RKO (cell line): Measurements from ENCODE around the gene TTC23.
"Not testable (repeated sequence)": the region's sequence is repeated elsewhere in the genome, so short reads cannot be mapped to it uniquely, and the experiment has no call there.

ENCODE experiments used
- DNase-seq: peaks from one replicate; pipeline ENCODE4 v3.0.0-alpha.2; 2016; ENCODE audit warnings: low spot score

TTC23 gene

GRCh38 chr15:99120050-99120777 lies 129.2 kb downstream of the TTC23 start:
- DNase-seq: no peak

GRCh38 chr15:99118801-99119546 lies 130.4 kb downstream of the TTC23 start:
- DNase-seq: no peak

DNA sequence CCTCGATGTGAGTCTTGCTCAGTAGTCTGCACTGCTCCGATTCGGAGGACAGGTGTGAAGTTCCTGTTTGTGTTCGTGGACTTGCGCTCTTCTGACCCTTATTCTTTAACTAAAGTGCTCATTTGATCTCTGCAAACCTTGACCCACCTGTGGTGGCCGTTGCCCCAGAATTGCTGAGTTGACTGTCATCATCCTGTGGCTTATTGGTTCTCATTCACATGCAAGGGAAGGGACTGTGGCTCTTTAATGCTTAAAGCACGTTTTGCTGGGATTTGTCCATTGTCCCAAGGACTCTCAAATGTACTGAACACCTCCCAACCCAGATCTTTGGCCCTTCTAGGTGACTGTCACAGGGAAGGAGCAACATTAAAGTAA lies 131.1 kb downstream of the TTC23 start:
- DNase-seq: no peak

DNA sequence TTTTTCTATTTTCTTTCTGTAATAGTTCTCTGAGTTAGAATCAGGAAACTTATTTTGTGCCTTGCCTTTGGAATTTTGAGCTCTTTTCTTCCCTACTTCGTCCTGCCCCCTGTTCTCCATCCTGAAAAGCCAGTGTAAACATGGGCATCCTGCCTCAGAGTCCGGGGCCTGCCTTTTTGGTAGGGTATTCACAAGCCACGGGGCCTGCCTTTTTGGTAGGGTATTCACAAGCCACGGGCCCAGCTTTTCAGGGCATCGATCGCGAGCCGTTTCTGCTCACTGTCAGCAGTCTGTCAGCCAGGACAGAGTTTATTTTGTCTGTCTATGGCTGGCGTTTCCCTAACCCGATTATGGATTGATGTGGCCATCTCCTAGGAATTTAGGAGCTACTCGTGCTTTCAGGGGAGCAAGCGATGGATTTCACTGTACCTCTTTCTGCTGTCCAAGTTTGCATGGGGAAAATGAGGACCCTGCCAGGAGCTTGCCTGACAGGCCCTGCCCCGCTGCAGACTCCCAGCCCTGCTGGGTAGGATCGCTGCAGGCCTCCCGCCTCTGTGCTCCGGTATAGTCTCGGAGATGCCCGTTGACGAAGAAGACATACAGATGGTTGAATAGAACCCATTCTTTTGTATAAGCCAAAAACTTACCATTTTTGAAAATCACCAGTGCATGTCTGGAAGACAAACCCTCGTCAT lies 131.7 kb downstream of the TTC23 start:
- DNase-seq: no peak

DNA sequence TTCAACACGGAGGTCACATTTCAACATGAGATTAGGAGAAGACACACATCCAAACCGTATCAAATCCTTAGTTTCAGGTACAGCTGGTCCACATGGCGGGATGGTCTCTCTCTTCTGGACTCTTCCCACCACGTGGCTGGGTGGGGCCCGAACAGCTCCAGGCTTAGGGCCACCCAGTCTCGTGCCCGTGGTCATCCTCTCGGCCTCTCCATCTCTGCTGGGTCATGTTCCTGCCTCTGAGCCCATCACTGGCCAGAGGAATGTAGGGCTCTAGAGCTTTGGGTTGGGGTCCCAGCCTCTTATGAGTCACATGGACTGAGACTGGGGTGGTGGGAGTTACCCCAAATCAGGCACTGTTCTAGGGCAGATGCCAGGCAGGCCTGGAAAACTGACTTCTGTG lies 132.3 kb downstream of the TTC23 start:
- DNase-seq: no peak

- DNase-seq: no peak
Measured at GRCh38 chr15:99115300-99116215, 133.8 kb downstream of the TTC23 start.

GRCh38 chr15:99114511-99115299 lies 134.7 kb downstream of the TTC23 start:
- DNase-seq: no peak

DNA sequence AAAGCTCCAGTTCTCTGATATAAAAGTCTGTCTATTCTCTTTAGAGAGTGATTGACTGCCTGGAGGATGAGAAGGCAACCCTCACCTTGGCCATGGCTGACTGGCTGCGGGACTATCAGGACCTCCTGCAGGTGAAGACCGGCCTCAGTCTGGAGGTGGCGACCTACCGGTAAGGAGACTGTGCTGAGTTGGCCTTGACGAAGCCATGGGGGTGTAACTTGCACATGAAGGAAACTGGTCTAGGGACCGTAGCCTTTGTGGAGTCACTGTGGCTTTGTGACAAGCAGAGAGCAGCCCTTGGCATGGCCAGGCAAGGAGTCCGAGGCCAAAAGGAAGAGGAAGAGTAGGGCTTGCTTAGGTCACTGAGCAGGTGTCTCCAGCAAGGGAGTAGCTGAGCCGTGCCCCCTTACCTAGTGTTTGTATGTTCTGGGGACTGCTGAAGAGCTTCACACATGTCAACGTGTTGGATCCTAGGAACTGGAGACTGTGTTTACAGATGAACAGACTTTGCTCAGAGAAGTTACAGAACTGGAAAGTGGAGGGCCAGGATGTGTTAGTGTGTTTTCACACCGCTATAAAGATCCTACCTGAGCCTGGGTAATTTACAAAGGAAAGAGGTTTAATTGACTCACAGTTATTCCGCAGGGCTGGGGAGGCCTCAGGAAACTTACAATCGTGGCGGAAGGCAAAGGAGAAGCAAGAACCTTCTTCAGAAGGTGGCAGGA lies 135.7 kb downstream of the TTC23 start:
- DNase-seq: no peak

DNA sequence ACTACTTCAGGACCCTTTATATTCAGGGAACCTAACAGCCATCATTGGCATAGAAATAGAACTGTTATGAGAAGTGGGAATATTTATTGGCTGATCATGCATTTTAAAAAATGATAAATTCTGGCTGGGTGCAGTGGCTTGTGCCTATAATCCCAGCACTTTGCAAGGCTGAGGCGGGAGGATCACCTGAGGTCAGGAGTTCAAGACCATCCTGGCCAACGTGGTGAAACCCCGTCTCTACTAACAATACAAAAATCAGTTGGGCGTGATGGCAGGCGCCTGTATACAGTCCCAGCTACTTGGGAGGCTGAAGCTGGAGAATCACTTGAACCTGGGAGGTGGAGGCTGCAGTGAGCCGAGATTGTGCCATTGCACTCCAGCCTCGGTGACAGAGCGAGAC lies 137.7 kb downstream of the TTC23 start:
- not testable (repeated sequence) for DNase-seq

DNA sequence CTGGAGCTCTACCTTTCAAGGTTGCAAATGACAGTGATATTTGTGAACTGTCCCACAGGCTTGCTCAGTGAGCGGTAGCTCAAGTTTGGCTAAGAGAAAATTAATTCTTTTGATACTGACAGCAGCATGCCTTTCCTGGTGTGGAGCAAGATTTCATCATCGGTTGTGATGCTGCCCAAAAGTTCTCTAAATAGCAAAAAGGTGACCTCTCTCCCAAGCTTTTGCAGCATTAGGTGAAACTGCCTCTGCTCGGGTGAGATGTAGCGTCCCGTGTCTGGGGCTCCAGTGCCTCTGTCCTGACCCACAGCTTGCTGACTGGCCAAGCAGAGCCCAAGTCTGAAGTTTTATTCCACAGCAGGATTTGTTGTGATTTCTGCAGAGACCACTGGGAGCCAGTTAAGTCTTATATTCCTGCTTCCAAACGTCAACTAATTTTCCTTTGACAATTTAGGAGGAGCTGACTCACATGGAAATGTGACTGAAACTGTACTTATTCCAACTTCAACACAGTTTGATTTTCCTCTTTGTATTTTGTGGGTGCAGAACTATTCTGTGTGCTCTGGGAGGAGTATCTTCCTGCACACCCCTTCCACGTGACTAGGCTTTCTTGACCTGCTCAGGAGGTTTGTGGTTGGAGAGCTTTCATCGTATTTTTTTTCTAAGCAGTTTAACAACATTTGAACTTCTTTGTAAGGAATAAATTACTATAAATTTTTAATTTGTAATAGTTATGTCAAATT lies 138.6 kb downstream of the TTC23 start:
- DNase-seq: no peak

DNA sequence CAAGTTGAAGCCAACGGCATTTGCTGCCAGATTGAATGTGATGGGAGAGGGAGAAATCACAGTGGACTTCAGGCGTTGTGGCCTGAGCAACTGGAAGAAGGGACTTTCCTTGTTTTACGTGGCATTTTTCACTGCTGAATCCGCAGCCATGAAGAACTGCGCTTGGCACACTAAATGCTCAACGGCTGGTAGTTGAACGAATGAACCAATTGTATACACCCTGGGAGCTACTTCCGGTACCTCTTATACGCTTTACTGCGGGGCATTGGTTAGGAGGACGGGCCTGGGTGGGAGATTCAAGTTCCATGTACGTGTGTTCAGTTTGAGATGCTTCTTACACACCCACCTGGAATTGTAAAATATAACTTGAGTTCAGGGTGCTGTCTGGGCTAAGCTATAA lies 139.3 kb downstream of the TTC23 start:
- no peak for DNase-seq

DNA sequence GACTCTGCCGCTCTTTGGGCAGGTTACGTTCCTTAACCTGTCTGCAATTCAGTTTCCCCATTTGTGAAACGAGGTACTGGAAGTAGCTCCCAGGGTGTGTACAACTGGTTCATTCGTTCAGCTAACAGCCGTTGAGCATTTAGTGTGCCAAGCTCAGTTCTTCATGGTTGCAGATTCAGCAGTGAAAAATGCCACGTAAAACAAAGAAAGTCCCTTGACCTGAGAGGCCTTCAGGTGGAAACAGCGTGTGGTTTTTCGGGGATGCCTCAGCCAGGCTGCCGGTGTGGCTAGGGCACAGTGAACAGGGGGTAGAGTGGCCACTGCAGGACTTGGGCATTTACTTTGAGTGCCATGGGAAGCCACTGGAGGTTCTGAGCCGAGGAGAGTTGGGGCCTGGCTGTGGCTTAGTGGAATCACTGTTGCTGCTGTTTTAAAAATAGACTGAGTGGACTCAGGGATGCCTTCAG lies 139.8 kb downstream of the TTC23 start:
- DNase-seq: no peak

DNA sequence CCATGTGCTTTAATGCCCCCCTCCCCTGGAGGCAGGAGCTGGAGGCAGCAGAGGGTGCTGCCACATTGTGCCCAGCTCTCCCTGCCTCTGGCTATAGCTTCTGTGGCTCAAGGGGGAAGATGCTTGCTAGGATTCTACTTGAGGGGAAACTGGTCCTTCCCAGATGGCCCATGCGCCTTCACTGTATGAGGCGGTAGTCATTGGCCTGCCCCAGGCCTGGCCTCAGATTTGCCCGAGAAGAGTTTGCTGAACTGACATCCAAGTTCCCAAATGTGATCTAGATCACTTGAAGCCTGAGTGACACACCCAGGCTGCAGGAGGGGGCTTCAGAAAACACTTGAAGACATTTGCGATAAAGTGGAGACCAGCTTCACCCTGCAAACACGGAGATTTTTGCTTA lies 140.4 kb downstream of the TTC23 start:
- DNase-seq: no peak

DNA sequence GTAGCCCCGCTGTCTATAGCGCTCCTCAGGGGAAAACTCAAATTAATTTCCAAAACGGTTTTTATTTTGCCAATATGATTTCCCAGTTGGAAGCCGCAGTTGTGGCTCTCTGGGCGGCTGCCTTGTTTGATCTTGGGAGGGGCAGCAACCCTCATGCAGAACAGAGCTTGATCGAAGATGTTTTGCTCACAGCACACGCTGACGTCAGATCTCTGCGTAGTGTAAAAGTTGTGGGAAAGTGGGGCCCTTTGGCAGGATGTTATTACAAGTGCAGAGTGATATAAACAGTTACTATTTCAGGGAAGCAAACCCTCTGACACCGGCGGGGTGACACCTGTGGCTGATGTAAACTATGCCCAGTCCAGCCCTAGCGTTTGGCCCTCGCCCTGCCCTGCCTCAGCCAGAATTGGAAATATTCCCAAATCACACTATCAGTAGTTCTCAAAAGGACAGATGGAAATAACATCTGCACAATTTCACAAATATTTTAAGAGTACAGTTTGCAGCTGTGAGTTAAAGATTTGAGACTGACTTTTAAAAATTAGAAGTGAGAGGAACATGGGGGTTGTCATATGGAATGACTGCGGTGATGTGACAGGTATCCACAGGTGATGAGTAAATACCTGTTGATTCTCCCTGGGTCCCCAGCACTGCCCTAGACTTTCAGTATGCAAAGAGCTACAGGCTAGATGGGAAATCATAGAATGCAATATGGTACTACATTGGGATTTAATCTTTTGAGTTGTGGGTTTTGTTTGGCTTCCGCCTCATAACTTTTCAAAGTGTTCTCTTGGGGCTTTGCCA lies 142.8 kb downstream of the TTC23 start:
- DNase-seq: no peak

DNA sequence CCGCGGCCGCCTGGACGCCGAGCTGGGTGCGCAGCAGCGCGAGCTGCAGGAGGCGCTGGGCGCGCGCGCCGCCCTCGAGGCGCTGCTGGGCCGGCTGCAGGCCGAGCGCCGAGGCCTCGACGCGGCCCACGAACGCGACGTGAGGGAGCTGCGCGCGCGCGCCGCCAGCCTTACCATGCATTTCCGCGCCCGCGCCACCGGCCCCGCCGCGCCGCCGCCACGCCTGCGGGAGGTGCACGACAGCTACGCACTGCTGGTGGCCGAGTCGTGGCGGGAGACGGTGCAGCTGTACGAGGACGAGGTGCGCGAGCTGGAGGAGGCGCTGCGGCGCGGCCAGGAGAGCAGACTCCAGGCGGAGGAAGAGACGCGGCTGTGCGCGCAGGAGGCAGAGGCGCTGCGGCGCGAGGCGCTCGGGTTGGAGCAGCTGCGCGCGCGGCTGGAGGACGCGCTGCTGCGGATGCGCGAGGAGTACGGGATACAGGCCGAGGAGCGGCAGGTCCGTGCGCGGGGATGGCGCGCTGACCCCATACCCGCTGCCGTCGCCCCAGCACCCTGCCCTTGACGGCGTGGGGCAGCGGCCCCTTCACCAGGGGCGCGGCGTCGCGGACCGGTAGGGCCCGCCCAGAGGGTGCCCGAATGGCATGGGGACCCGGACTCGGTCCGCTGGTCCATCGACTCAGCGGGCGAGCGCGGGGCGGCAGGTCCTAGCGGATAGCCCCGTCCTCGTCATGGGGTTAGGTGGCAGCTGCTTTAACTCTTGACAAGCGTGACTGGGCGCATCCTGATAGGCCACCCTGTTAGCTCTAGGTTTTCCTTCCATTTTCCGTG lies 143.7 kb downstream of the TTC23 start:
- DNase-seq: no peak

- DNase-seq: no peak
Measured at GRCh38 chr15:99104788-99105513, 144.4 kb downstream of the TTC23 start, which contains the start of gene SYNM. Gene SYNM, plus strand, starts transcription at chr15:99105080. Its CDS starts 120 bp downstream, at chr15:99105200.

DNA sequence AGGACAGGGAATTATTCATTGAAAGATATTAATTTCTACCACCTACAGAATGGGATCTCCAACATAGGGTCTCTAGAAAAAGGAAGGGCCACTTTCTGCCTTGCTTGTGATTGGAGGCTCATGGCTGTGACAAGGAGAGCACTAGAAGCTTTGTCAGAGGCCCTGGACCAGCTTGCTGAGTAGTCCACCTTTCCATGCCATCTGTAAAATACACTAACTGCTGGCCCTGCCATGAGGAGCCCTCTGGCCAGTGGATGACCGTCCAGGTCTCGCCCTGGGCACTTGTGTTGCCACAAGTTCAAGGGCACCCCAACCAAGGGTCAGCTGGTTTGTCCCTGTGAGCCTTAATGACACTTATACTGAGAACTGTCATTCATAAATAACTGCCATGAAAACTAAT lies 146.1 kb downstream of the TTC23 start:
- no peak for DNase-seq
